AG09319 (cell line): ENCODE results near the gene SNX20.

ENCODE experiments used
- DNase-seq: peaks from one replicate; pipeline ENCODE4 v3.0.0-alpha.2; 2010; ENCODE audit warnings: low read depth; ENCODE audit errors: extremely low read depth
- TF ChIP-seq, protein P1 (sequence below): IDR thresholded peaks from 2 replicates; pipeline ENCODE4 v1.5.1; 2011; ENCODE audit warnings: low read depth, mild to moderate bottlenecking, inconsistent platforms, low read length, moderate library complexity

The SNX20 gene

DNA sequence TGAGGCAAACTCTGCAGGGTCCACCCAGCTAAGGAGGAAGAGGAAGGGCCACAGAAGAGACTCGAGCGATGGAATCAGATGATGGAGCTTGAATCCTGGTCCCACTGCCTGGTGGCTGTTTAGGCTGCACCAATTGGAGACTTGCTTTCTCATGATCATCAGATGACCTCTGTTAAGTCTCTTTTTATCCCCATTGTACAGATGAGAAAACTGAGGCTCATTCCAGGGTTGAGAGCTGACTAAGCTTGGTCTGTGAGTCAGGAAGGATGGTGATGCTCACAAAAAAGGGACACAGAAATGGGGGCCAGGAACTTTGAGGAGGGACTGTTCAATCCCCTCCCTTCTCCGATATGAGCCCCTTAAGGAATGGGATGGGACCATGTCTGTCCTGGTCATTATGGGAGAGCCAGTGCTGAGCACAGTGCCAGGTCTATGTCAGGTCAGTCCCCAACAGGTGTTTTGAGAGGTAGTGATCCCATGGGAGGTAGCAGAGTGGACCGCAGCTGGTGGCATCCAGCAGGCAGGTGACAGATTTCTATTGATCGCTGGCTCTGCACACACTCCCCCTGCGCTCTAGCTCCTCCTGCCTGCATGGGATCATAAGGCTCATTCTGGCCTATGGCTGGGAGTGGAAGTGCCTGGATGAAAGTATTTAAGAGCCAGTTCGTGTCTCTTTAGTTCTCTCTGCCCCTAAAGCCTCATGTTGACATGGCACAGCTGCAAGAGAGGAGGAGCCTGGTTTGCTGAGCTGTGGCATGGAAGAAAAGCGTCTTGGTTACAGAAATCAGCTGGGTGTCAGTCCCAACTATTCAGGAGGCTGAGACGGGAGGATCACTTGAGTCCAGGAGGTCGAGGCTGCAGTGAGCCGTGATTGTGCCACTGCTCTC lies 27.2 kb downstream of the SNX20 start:
- TF ChIP-seq, protein P1, sequence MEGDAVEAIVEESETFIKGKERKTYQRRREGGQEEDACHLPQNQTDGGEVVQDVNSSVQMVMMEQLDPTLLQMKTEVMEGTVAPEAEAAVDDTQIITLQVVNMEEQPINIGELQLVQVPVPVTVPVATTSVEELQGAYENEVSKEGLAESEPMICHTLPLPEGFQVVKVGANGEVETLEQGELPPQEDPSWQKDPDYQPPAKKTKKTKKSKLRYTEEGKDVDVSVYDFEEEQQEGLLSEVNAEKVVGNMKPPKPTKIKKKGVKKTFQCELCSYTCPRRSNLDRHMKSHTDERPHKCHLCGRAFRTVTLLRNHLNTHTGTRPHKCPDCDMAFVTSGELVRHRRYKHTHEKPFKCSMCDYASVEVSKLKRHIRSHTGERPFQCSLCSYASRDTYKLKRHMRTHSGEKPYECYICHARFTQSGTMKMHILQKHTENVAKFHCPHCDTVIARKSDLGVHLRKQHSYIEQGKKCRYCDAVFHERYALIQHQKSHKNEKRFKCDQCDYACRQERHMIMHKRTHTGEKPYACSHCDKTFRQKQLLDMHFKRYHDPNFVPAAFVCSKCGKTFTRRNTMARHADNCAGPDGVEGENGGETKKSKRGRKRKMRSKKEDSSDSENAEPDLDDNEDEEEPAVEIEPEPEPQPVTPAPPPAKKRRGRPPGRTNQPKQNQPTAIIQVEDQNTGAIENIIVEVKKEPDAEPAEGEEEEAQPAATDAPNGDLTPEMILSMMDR = no peak
- DNase-seq = no peak

DNA sequence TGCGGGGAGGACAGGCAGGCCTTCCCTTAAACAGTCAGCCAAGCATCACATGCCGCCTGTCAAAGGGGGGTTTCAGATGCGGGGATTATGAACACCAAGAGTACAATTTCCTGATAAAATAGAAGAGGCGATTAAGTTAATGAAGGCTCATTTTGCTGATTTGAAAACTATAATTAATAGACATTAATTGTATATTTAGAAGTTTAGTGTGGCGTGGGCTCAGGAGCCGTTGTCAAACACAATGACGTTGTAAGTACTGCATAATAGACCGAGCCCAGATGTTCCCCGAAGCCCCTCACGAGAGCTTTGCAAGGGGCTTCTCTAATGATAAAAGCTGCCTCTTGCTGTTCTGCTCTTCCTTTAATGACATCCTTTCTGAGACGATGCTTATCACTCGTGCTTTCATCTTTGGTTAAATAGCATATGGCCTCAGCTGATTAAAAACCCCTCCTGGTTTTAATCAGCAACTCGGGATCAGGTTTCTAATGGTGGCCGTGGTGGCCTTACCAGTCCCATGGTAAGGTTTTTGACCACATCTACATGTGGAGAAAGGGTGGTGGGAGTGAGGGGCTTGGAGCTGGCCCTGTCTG lies 28.2 kb downstream of the SNX20 start:
- TF ChIP-seq, protein P1 = no peak
- DNase-seq = no peak

DNA sequence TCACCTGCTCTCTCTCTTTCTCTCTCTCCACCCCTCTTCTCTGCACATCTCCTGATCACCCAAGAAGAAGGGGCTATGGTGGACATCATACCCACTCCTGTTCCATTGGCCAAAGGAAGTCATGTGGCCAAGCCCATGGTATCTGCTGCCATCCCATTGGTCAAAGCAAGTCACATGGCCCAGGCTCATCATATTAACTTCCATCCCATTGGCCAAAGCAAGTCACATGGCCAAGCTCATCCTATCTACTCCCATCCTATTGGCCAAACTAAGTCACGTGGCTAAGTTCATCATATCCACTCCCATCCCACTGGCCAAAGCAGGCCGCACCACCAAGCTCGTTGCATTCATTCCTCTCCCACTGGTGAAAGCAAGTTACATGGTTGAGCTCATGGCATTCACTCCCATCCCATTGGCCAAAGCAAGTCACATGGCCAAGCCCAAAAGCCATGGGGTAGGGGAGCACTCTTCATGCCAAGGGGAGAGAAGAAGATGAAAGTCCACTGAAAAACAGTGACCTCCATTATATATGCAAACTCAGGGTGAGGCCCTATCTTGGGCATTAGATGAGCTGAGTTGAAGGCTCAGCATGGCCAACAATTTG lies 29.2 kb downstream of the SNX20 start:
- no peak for DNase-seq
- TF ChIP-seq, protein P1 = no peak

DNA sequence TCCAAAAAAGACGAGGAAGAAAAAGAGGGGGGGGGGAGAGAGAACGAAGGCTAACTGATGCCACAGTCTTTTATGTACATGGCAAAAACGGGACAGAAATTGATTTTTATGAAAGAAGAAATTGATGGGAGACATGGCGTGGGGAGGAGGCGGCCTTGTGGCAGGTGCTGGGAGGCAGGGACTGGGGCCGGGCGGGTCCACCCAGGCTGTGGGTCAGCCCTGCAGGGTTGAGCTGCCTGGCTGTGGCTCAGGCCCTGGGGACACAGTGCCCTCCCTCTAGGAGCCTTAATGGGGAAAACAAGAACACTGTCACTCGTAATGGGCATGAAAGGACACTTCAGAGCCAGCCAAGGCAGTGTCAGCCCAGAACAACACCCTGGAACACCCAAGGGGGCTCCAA lies 34.8 kb downstream of the SNX20 start:
- TF ChIP-seq, protein P1 = no peak
- DNase-seq = no peak

DNA sequence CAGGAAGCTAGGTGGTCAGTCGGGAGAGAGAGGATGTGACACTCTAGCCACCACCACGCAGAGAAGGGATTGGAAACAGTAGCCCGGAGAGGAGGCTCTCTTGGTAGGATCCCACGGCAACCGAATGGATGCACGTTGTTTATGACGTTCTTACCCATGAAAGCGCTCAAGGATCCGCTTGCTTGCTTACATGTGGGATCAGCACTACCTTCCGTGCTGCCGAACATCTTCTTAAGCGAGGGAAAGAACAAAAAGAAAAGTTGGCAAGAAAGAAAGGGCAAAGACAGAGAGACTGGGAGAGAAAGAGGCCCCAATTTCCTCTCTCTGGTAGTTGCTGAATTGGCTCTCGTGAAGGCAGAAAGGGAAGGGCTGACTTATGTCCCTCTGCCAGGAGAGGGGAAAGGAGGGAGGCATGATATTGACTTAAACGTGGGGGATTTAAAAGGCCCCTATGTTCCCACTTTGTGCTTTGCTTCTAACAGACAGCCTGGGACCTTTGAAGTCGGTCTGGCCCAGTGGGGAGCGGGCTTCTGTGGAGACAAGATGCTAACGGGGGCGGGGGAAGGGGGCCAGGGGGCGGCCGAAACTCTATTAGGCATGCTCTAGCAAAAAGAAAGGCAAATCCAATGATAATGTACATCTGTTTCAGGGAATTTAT lies 35.4 kb downstream of the SNX20 start:
- TF ChIP-seq, protein P1 = no peak
- DNase-seq = no peak

DNA sequence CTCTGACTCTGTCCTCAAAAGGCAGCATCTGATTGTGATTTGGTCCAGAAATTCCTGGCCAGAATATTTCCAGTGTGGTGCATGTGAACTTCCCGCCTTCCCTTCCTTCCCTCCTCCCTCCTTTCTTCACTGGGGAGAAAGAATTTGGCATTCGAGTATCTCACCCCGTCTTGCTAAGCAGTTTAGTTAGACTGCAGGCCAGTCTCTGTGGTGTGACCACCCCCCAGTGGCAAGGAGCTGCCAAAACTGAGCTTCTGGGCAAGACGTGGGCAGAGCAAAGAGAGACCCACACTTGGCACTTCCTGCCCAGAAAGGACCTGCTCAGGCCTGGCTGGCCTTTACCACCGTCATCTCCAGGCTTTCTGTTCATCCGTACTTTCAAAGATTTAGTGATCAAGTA lies 36.4 kb downstream of the SNX20 start:
- TF ChIP-seq, protein P1 = peak; percentile 48
- DNase-seq = peak; percentile 7
